Measurements from ENCODE around the gene TCHH.
A peak's percentile ranks its signal among the peaks of the same experiment; 100 is the strongest.

Gene TCHH

GRCh38 chr1:152111515-152111968 is 3.7 kb downstream of the TCHH start (continued):
- TF ChIP-seq ZBTB11 (tag by site-specific recombination; conservative IDR thresholded peaks at IDR 0.05; ENCODE audit: low read depth): no peak
- TF ChIP-seq ZFP69B (tag by site-specific recombination; IDR thresholded peaks at IDR 0.05): peak; percentile 53; the same call in 1 of the 2 replicates
- no peak for TF ChIP-seq ZNF341 (tag by site-specific recombination; IDR thresholded peaks at IDR 0.05; ENCODE audit: low read depth)
- peak; percentile 82; the same call in 1 of the 2 replicates for TF ChIP-seq HOXC10 (CRISPR knock-in tag; IDR thresholded peaks at IDR 0.05)
- TF ChIP-seq ZBTB10 (tag by site-specific recombination; IDR thresholded peaks at IDR 0.05): peak; percentile 57; the same call in 1 of the 2 replicates
- peak; percentile 34; the same call in 1 of the 2 replicates for TF ChIP-seq ZFHX2 (tag by site-specific recombination; conservative IDR thresholded peaks at IDR 0.05)
- TF ChIP-seq ZSCAN5A (tag by site-specific recombination; IDR thresholded peaks at IDR 0.05): no peak
- peak; percentile 57; the same call in 1 of the 2 replicates for TF ChIP-seq SP3 (tag by site-specific recombination; IDR thresholded peaks at IDR 0.05)
- TF ChIP-seq ZNF302 (tag by site-specific recombination; IDR thresholded peaks at IDR 0.05; ENCODE audit: low read depth): no peak
- TF ChIP-seq ZNF560 (tag by site-specific recombination; IDR thresholded peaks at IDR 0.05; ENCODE audit: borderline replicate concordance): no peak
- TF ChIP-seq HIC1 (tag by site-specific recombination; IDR thresholded peaks at IDR 0.05): no peak
- no peak for TF ChIP-seq KLF1 (tag by site-specific recombination; IDR thresholded peaks at IDR 0.05)
- TF ChIP-seq ZBTB1 (tag by site-specific recombination; IDR thresholded peaks at IDR 0.05): no peak
- TF ChIP-seq ZBTB26 (tag by site-specific recombination; optimal IDR thresholded peaks at IDR 0.05): peak; percentile 66
- no peak for TF ChIP-seq ZBTB48 (tag by site-specific recombination; IDR thresholded peaks at IDR 0.05)
- no peak for TF ChIP-seq KLF9 (tag by site-specific recombination; IDR thresholded peaks at IDR 0.05; ENCODE audit: low read depth)
- TF ChIP-seq ZSCAN16 (tag by site-specific recombination; IDR thresholded peaks at IDR 0.05): no peak
- TF ChIP-seq ZNF366 (tag by site-specific recombination; conservative IDR thresholded peaks at IDR 0.05): 0 out of 2 replicates have a peak, but pooled peaks have one; percentile 8
- TF ChIP-seq ZNF10 (tag by site-specific recombination; IDR thresholded peaks at IDR 0.05): 0 out of 2 replicates have a peak, but pooled peaks have one; percentile 5
- peak; percentile 84 for TF ChIP-seq ZSCAN23 (tag by site-specific recombination; IDR thresholded peaks at IDR 0.05)
- peak; percentile 87 for TF ChIP-seq ZNF394 (tag by site-specific recombination; IDR thresholded peaks at IDR 0.05; ENCODE audit: borderline replicate concordance)
- TF ChIP-seq ZNF600 (tag by site-specific recombination; IDR thresholded peaks at IDR 0.05): peak; percentile 31; the same call in 1 of the 2 replicates
- TF ChIP-seq KLF8 (tag by site-specific recombination; IDR thresholded peaks at IDR 0.05): peak; percentile 23; the same call in 1 of the 2 replicates
- TF ChIP-seq SCRT2 (tag by site-specific recombination; IDR thresholded peaks at IDR 0.05): 0 out of 2 replicates have a peak, but pooled peaks have one; percentile 30
- TF ChIP-seq TCF7L2 (IDR thresholded peaks at IDR 0.05; ENCODE audit: borderline replicate concordance, low read depth, low read length): no peak
- TF ChIP-seq PBX3 (CRISPR knock-in tag; IDR thresholded peaks at IDR 0.05): peak; percentile 84; the same call in 1 of the 2 replicates
- peak; percentile 99 for TF ChIP-seq ZBTB17 (tag by site-specific recombination; IDR thresholded peaks at IDR 0.05)
- TF ChIP-seq ZNF785 (tag by site-specific recombination; IDR thresholded peaks at IDR 0.05): no peak
- TF ChIP-seq ZNF146 (tag by site-specific recombination; IDR thresholded peaks at IDR 0.05): 0 out of 2 replicates have a peak, but pooled peaks have one; percentile 3
